GM12864 (cell line): ENCODE measurements around the gene MAPKAPK2.

Experiments used
- DNase-seq: peaks from one replicate; pipeline ENCODE4 v3.0.0-alpha.2; 2011; ENCODE audit warnings: low read depth
- H3K4me3 ChIP-seq: 2 replicates; pipeline ENCODE4 v1.5.1; 2011; ENCODE audit warnings: mild to moderate bottlenecking, low read depth, low read length, control low read depth
- TF ChIP-seq, protein P1 (sequence below): IDR thresholded peaks from 2 replicates; pipeline ENCODE4 v1.5.1; 2011; ENCODE audit warnings: low read depth, mild to moderate bottlenecking, moderate library complexity, low read length, control low read depth, inconsistent platforms; ENCODE audit errors: missing control alignments

The MAPKAPK2 gene

DNA sequence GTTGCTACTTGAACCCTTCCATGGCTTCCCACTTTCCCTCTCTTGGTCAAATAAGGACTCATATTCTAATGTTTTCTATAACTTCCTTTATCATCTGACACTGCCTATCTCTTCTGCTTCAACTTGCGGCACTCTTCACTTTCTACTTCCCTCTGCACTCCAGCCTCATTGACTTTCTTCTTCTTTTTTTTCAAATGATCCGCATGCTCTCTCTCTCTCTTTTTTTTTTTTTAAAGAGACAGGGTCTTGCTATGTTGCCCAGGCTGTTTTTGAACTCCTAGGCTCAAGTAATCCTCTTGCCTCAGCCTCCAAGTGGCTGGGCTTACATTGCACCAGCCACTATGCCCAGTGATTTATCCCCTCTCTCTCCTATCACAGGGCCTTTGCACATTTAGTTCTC is 94.9 kb downstream of the MAPKAPK2 start:
- H3K4me3 ChIP-seq, result no peak overlapping the region
- TF ChIP-seq, protein P1, sequence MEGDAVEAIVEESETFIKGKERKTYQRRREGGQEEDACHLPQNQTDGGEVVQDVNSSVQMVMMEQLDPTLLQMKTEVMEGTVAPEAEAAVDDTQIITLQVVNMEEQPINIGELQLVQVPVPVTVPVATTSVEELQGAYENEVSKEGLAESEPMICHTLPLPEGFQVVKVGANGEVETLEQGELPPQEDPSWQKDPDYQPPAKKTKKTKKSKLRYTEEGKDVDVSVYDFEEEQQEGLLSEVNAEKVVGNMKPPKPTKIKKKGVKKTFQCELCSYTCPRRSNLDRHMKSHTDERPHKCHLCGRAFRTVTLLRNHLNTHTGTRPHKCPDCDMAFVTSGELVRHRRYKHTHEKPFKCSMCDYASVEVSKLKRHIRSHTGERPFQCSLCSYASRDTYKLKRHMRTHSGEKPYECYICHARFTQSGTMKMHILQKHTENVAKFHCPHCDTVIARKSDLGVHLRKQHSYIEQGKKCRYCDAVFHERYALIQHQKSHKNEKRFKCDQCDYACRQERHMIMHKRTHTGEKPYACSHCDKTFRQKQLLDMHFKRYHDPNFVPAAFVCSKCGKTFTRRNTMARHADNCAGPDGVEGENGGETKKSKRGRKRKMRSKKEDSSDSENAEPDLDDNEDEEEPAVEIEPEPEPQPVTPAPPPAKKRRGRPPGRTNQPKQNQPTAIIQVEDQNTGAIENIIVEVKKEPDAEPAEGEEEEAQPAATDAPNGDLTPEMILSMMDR, result no peak
- DNase-seq, result no peak

DNA sequence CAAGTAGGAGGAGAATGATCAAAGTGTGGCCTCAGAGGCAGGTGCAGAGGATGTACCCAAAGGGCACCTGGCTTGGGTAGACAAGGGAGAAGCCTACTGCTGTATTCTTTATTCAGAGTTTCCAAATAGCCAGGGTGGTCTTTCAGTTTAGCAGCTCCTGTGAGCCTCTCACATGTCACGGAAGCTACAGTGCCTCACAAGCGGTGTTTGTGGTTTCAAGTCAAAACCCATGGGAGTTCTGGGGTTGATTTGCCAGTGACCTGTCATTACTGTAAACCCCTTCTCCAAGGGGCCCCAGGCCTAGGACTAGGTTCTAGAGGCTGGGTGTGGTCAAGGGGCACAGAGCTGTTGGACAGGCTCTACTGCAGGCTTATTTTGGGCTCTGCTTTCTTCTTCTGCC is 97.7 kb downstream of the MAPKAPK2 start:
- H3K4me3 ChIP-seq, result no peak overlapping the region
- DNase-seq, result peak; percentile 90
- TF ChIP-seq, protein P1, result no peak

DNA sequence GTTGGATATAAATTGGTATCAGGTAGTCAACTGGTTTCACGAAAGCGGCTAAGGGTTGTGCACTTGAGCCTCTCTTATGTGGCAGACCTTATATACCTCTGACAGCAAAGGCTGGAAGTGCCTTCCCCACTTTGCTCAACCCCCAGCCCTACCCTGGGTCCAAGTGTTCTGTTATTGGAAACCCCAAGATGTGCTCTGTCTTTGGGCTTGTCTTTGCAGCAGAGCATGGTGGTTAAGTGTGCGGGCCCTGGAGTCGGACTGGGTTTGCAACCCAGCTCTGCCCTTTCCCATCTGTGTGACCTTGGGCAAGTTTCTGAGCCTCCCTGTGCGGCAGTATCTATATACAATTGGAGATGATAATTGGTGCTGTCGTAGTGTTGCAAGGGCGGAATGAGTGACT is 98.8 kb downstream of the MAPKAPK2 start:
- no peak overlapping the region for H3K4me3 ChIP-seq
- no peak for DNase-seq
- TF ChIP-seq, protein P1, result no peak
